ENCODE data around the gene NOS1AP.

Gene NOS1AP

DNA sequence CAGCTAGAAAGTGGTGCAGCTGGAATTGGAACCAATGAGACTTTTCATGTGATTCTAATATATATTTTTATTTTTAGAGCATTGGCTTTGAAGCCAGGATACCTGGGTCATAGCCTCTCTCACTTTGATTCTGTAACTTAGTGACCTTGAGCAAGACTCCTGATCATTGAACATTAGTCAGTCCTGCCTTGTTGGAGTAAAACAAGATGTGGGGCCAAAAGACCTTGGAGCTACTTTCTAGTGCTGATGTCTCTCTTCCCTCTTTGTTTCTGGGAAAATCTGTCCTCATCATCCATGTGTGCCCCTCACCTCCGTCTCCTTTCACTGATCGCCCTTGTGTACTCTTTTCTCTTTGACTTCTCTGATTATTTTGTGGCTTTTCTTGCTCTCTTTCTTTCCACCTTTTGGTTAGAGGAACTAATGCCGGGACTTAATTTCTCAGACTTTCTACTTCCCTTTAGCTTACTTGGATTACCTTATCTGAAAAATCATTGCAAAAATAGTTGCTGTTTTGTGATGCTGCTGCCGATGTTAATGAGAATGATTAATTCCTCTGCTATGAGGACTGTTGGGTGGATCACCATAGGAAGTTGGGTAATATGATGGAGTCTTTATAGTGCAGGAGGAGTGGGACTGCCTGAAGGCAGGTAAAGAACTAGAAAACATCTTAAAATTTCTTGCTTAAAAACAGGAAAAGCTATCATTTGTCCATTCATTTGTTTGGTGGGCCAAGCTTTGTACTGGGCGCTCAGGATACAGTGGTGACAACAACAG is 72.0 kb downstream of the NOS1AP start:
- Histone ChIP-seq H3F3A (ENCODE audit: control insufficient read depth, insufficient read depth) (no peaks in the 10 kb centered on the region), H3K4me1 (ENCODE audit: control insufficient read depth, low read length) (no peaks in the 10 kb centered on the region)

GRCh38 chr1:162142968-162143367 is 73.5 kb downstream of the NOS1AP start:
- no peak overlapping the region for H3K27ac ChIP-seq (ENCODE audit: low read depth, low read length)
- no peaks in the 10 kb centered on the region for H3K36me3 ChIP-seq (ENCODE audit: control insufficient read depth, low read length)
- no peak overlapping the region for H3K4me2 ChIP-seq (ENCODE audit: low read length)
- H3K27me3 ChIP-seq (ENCODE audit: control insufficient read depth, low read length), result 0 out of 2 replicates have a peak, but pooled peaks cover 4% of the 10 kb centered on the region
- H3K9me2 ChIP-seq (replicated peaks; ENCODE audit: control insufficient read depth, low read length), result no peaks in the 10 kb centered on the region
- no peaks in the 10 kb centered on the region for H3K9me3 ChIP-seq (ENCODE audit: control insufficient read depth, insufficient read depth, low read length)
- no peaks in the 10 kb centered on the region for H3F3A ChIP-seq (ENCODE audit: control insufficient read depth, insufficient read depth)
- no peak overlapping the region for H3K4me3 ChIP-seq (ENCODE audit: low read length)
- no peaks in the 10 kb centered on the region for H3K4me1 ChIP-seq (ENCODE audit: control insufficient read depth, low read length)
- no peaks in the 10 kb centered on the region for H3K79me2 ChIP-seq (ENCODE audit: control insufficient read depth, low read length)
- TF ChIP-seq, protein P1, sequence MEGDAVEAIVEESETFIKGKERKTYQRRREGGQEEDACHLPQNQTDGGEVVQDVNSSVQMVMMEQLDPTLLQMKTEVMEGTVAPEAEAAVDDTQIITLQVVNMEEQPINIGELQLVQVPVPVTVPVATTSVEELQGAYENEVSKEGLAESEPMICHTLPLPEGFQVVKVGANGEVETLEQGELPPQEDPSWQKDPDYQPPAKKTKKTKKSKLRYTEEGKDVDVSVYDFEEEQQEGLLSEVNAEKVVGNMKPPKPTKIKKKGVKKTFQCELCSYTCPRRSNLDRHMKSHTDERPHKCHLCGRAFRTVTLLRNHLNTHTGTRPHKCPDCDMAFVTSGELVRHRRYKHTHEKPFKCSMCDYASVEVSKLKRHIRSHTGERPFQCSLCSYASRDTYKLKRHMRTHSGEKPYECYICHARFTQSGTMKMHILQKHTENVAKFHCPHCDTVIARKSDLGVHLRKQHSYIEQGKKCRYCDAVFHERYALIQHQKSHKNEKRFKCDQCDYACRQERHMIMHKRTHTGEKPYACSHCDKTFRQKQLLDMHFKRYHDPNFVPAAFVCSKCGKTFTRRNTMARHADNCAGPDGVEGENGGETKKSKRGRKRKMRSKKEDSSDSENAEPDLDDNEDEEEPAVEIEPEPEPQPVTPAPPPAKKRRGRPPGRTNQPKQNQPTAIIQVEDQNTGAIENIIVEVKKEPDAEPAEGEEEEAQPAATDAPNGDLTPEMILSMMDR (IDR thresholded peaks at IDR 0.05; ENCODE audit: low read depth, low read length, poor library complexity, severe bottlenecking), result no peak
- H4K20me1 ChIP-seq (ENCODE audit: control insufficient read depth, insufficient read depth, low read depth, low read length), result no peaks in the 10 kb centered on the region

More for the DNA sequence above, 72.0 kb downstream of the NOS1AP start:
- Histone ChIP-seq H3K27me3 (ENCODE audit: control insufficient read depth, low read length) (peaks cover 12% of the 10 kb centered on the region; the same call in 1 of the 2 replicates), H3K9me2 (replicated peaks; ENCODE audit: control insufficient read depth, low read length) (no peaks in the 10 kb centered on the region), H4K20me1 (ENCODE audit: control insufficient read depth, insufficient read depth, low read depth, low read length) (no peaks in the 10 kb centered on the region), H3K4me3 (ENCODE audit: low read length) (no peak overlapping the region), H3K4me2 (ENCODE audit: low read length) (no peak overlapping the region), H3K9me3 (ENCODE audit: control insufficient read depth, insufficient read depth, low read length) (no peaks in the 10 kb centered on the region), H3K27ac (ENCODE audit: low read depth, low read length) (no peak overlapping the region), H3K79me2 (ENCODE audit: control insufficient read depth, low read length) (no peaks in the 10 kb centered on the region), H3K36me3 (ENCODE audit: control insufficient read depth, low read length) (no peaks in the 10 kb centered on the region)
- TF ChIP-seq EZH2phosphoT487 (IDR thresholded peaks at IDR 0.05; ENCODE audit: borderline replicate concordance, low read length), result no peak
- TF ChIP-seq, protein P1 (IDR thresholded peaks at IDR 0.05; ENCODE audit: low read depth, low read length, poor library complexity, severe bottlenecking), result no peak

- no peak overlapping the region for H3K27ac ChIP-seq (ENCODE audit: low read depth, low read length)
- no peaks in the 10 kb centered on the region for H3K9me3 ChIP-seq (ENCODE audit: control insufficient read depth, insufficient read depth, low read length)
- H3K27me3 ChIP-seq (ENCODE audit: control insufficient read depth, low read length), result 0 out of 2 replicates have a peak, but pooled peaks cover 4% of the 10 kb centered on the region
- TF ChIP-seq, protein P1 (IDR thresholded peaks at IDR 0.05; ENCODE audit: low read depth, low read length, poor library complexity, severe bottlenecking), result no peak
- no peak for TF ChIP-seq EZH2phosphoT487 (IDR thresholded peaks at IDR 0.05; ENCODE audit: borderline replicate concordance, low read length)
- H4K20me1 ChIP-seq (ENCODE audit: control insufficient read depth, insufficient read depth, low read depth, low read length), result no peaks in the 10 kb centered on the region
- no peaks in the 10 kb centered on the region for H3K79me2 ChIP-seq (ENCODE audit: control insufficient read depth, low read length)
- H3K4me2 ChIP-seq (ENCODE audit: low read length), result no peak overlapping the region
- H3K4me3 ChIP-seq (ENCODE audit: low read length), result no peak overlapping the region
- H3K9me2 ChIP-seq (replicated peaks; ENCODE audit: control insufficient read depth, low read length), result no peaks in the 10 kb centered on the region
- H3K36me3 ChIP-seq (ENCODE audit: control insufficient read depth, low read length), result no peaks in the 10 kb centered on the region
- H3F3A ChIP-seq (ENCODE audit: control insufficient read depth, insufficient read depth), result no peaks in the 10 kb centered on the region
- H3K4me1 ChIP-seq (ENCODE audit: control insufficient read depth, low read length), result no peaks in the 10 kb centered on the region
Measured at GRCh38 chr1:162144268-162144667, 74.8 kb downstream of the NOS1AP start.

Measured in DOHH2 (cell line).